Measurements from ENCODE around the gene LRRC10.
A peak's percentile ranks its signal among the peaks of the same experiment; 100 is the strongest.

LRRC10 gene

GRCh38 chr12:69575346-69575745 is 35.4 kb downstream of the LRRC10 start:
- peaks cover 22% of the 10 kb centered on the region for H3K36me3 ChIP-seq (replicated peaks)
- no peak overlapping the region for H3K4me3 ChIP-seq
- in situ Hi-C loops (cut with MboI; ENCODE audit: low sequenced_read_pairs) = loop anchor here (10.0 kb wide), 1 partner anchor 421 kb away; no protein-coding TSS in a partner anchor
- DNase-seq (ENCODE audit: low spot score in 2 of 2) = no peak
- H3K9me3 ChIP-seq = no peaks in the 10 kb centered on the region
- H3K4me1 ChIP-seq = no peaks in the 10 kb centered on the region; the same call in 1 of the 2 replicates
- no peaks in the 10 kb centered on the region for H3K27me3 ChIP-seq (ENCODE audit: low read depth)

- Histone ChIP-seq H3K4me1 (no peaks in the 10 kb centered on the region), H3K27me3 (ENCODE audit: low read depth) (no peaks in the 10 kb centered on the region), H3K4me3 (no peak overlapping the region), H3K36me3 (replicated peaks) (peaks cover 25% of the 10 kb centered on the region), H3K9me3 (no peaks in the 10 kb centered on the region)
- in situ Hi-C loops (cut with MboI; ENCODE audit: low sequenced_read_pairs) = loop anchor here (10.0 kb wide), 1 partner anchor 416 kb away; no protein-coding TSS in a partner anchor
- DNase-seq (ENCODE audit: low spot score in 2 of 2) = peak; percentile 48 to 71
Measured at GRCh38 chr12:69570545-69571399, 39.9 kb downstream of the LRRC10 start.

GRCh38 chr12:69570000-69570516 is 40.6 kb downstream of the LRRC10 start:
- H3K4me1 ChIP-seq = no peaks in the 10 kb centered on the region
- H3K27me3 ChIP-seq (ENCODE audit: low read depth) = no peaks in the 10 kb centered on the region
- no peaks in the 10 kb centered on the region for H3K9me3 ChIP-seq
- H3K36me3 ChIP-seq (replicated peaks) = peaks cover 23% of the 10 kb centered on the region
- no peak for DNase-seq (ENCODE audit: low spot score in 2 of 2)
- no peak overlapping the region for H3K4me3 ChIP-seq
- in situ Hi-C loops (cut with MboI; ENCODE audit: low sequenced_read_pairs) = loop anchor here (10.0 kb wide), 1 partner anchor 415 kb away; no protein-coding TSS in a partner anchor

- no peaks in the 10 kb centered on the region for H3K9me3 ChIP-seq
- no peaks in the 10 kb centered on the region for H3K27me3 ChIP-seq (ENCODE audit: low read depth)
- peaks cover 18% of the 10 kb centered on the region for H3K36me3 ChIP-seq (replicated peaks)
- no peak overlapping the region for H3K4me3 ChIP-seq
- no peaks in the 10 kb centered on the region; the same call in 1 of the 2 replicates for H3K4me1 ChIP-seq
- no peak for DNase-seq (ENCODE audit: low spot score in 2 of 2)
- in situ Hi-C loops (cut with MboI; ENCODE audit: low sequenced_read_pairs) = no loop called here
Measured at GRCh38 chr12:69569236-69569635, 41.5 kb downstream of the LRRC10 start.

- Histone ChIP-seq H3K27me3 (ENCODE audit: low read depth) (no peaks in the 10 kb centered on the region), H3K4me1 (no peaks in the 10 kb centered on the region; the same call in 1 of the 2 replicates), H3K9me3 (no peaks in the 10 kb centered on the region), H3K4me3 (no peak overlapping the region), H3K36me3 (replicated peaks) (peaks cover 15% of the 10 kb centered on the region)
- in situ Hi-C loops (cut with MboI; ENCODE audit: low sequenced_read_pairs) = no loop called here
- DNase-seq (ENCODE audit: low spot score in 2 of 2) = no peak
Measured at GRCh38 chr12:69566603-69567002, 44.1 kb downstream of the LRRC10 start.

- H3K9me3 ChIP-seq = no peaks in the 10 kb centered on the region
- H3K4me1 ChIP-seq = no peaks in the 10 kb centered on the region; the same call in 1 of the 2 replicates
- H3K36me3 ChIP-seq (replicated peaks) = peaks cover 9% of the 10 kb centered on the region; the same call in 1 of the 2 replicates
- no peak for DNase-seq (ENCODE audit: low spot score in 2 of 2)
- H3K4me3 ChIP-seq = no peak overlapping the region
- no peaks in the 10 kb centered on the region for H3K27me3 ChIP-seq (ENCODE audit: low read depth)
- in situ Hi-C loops (cut with MboI; ENCODE audit: low sequenced_read_pairs) = no loop called here
Measured at GRCh38 chr12:69563166-69563762, 47.4 kb downstream of the LRRC10 start.

All from HAP-1 (cell line).